GM18505 (cell line): ENCODE measurements around the gene ADCY1.

Experiments used
- ATAC-seq: cut with Tn5 transposase; IDR thresholded peaks from one replicate; pipeline ENCODE4 v1.9.1; 2021; ENCODE audit not compliant: unreplicated experiment
- POLR2A ChIP-seq: IDR thresholded peaks from 4 replicates; pipeline ENCODE4 v1.6.1; 2011; ENCODE audit warnings: borderline replicate concordance; ENCODE audit not compliant: insufficient read depth, insufficient read length; ENCODE audit errors: extremely low read depth

Gene ADCY1

DNA sequence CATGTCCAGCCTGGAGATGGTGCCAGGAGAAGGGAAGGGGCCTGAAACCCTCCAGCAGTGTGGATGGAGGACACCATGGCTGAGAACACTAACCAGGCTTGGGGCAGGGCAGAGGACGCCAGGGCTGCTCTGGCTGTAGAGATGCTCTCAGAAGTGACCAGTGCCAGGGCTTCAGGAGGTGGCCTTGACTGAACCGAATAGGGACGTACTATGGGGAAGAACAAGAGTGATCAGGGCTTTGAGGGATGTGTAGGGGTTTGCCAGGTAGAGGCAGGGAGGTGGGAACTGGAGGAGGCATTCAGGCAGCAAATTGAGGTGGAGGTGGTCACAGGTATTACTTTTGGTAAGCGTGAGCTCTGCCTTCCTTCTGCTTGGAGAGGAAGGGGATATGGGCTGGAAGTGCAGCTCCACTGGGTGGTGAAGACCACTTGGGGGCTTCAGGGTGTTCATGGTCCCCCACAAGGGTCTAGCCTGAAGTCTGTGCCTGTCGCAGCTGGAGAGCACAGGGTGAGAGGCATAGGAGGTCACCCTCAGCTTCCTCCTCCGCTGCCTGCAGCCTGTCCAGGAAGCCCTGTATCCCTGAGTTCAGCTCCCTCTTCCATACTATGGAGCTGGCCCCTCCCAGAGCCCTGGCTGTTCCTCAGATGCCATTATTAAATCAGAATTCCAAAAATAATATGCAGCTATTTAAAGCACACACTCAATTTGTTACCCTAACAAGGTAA lies 27.8 kb downstream of the ADCY1 start:
- no peak for ATAC-seq
- no peak for TF ChIP-seq POLR2A

DNA sequence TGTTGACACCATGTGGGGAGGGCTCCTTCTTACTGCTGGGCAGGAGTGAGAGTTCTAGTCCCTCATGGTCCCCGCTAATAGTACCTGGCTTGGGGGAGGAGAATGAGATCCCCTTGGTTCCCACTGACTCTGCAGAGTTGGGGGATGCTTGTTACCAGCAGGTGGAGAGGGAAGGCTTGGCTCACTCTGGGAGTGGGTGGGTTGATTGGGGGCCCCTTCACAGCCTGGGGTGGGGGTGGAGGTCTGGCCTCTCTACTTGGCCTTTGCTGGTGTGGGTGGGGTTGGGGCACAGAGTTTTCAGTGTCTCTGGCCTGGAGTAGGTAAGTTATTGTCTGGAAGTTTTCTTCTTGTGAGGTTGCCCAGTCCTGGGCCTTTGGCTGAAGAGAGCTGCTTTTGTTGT lies 31.9 kb downstream of the ADCY1 start:
- no peak for ATAC-seq
- TF ChIP-seq POLR2A = no peak

- no peak for ATAC-seq
- no peak for TF ChIP-seq POLR2A
Measured at GRCh38 chr7:45606931-45607330, 32.8 kb downstream of the ADCY1 start.

- ATAC-seq = no peak
- TF ChIP-seq POLR2A = no peak
Measured at GRCh38 chr7:45609180-45609579, 35.0 kb downstream of the ADCY1 start.

DNA sequence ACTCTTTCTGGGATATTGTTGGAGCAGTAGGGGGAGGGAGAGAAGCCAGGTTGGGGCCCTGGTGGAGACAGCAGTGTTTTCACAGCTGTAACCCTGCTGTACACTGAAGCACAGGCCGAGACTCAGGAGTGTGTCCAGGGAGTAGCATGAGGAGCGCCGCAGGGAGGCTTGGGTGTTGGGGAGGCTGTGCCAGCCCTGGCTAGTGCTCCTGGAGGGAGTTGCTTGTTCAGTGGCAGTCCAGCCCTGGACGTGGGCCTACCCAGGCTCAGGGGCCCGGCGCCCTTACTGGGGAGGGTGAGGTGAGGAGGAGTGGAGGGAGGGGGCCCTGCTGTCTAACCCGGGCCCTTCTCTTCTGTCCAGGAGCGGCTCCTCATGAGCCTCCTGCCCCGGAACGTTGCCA lies 35.9 kb downstream of the ADCY1 start:
- no peak for TF ChIP-seq POLR2A
- no peak for ATAC-seq

- TF ChIP-seq POLR2A = no peak
- no peak for ATAC-seq
Measured at GRCh38 chr7:45610660-45611299, 36.6 kb downstream of the ADCY1 start.

DNA sequence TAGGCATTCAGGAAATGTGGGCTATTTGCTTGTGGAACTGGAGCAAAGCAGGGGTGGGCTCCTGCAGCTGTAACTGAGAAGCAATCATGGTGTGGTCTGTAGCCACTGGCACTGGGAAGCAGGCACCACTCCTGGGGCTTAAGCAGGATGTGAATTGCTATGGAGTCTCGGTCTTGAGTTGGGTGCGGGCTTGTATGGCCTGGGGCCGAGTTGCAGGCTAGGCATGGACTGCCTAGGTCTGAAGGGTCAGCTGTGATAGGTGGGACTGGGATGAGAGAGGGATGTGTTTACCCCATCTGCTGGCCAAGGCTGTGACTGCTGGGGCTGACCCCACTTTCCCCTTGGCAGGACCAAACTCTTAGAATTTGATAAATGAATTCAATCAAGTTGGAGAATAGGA lies 43.0 kb downstream of the ADCY1 start:
- ATAC-seq = no peak
- no peak for TF ChIP-seq POLR2A

- ATAC-seq = no peak
- no peak for TF ChIP-seq POLR2A
Measured at GRCh38 chr7:45622058-45622457, 47.9 kb downstream of the ADCY1 start.

DNA sequence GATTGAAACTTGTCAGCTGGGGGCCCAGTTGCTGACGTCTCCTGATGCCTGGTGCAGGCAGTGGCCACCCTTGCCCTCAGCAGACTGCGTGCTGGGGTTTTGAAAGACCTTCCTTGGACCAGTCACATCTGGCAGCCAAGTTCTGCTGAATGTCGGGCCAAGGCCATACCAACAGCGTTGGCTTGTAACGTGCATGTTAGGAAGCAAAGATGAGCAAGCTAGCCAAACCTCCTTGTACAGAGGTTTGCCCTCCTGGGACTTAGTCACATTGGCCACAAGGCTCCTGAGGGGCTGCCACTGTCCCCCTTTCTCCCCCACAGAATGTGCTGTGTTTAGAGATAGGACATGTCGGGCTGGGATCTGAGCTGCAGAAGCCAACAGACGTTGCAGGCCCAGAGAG lies 49.0 kb downstream of the ADCY1 start:
- ATAC-seq = no peak
- TF ChIP-seq POLR2A = no peak

DNA sequence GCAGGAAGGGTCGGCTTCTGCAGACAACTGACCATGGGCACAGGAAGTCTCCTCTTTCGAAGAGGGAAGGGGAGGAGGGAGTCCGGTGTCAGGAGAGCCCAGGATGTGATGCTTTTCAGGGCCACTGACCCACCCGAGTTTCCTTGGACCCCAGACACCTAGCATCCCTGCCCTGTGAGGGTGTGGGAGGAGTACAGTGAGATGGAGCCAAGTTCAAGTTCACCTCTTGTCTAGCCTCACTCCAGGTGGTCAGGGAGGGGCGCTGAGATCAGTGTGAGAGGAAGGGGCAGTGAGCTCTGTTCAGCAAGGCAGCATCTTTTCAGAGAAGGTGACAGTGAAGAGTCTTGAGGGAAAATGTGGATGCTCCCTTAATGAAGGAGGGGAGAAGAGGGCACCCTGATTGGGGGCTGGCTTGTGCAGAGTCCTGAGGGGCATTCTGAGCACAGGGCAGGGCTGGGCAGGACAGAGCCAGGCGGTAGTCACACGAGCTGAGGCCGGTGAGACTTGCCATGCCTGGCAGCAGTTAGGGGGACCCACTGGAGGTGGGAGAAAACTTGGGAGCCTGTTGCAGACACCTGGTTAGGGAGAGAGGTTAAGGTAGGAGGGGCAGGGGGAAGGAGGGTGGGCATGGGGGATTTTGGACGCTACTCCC lies 49.7 kb downstream of the ADCY1 start:
- no peak for TF ChIP-seq POLR2A
- ATAC-seq = no peak

DNA sequence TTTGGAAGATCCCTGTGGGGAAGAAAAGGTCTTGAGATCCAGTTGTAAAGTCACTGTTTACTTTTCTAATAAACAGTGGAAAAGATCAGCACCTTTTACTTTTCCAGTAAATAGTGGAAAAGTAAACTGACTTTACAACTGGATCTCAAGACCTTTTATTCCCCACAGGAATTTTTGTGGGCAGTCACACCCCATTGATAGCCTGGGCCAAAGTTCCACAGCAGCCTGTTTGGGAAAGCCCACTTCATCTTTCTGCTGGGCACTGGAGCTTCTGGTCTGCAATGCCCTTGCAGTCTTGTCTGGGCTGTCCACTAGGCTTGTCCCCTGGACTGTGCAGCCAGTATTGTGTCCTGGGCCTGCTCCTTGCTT lies 50.2 kb downstream of the ADCY1 start:
- TF ChIP-seq POLR2A = no peak
- no peak for ATAC-seq

GRCh38 chr7:45625067-45625466 lies 50.9 kb downstream of the ADCY1 start:
- no peak for TF ChIP-seq POLR2A

GRCh38 chr7:45625714-45626440 lies 51.7 kb downstream of the ADCY1 start:
- TF ChIP-seq POLR2A = no peak
- ATAC-seq = no peak

More at GRCh38 chr7:45625067-45625466, 50.9 kb downstream of the ADCY1 start:
- no peak for ATAC-seq

GRCh38 chr7:45626441-45627430 lies 52.6 kb downstream of the ADCY1 start:
- no peak for ATAC-seq
- TF ChIP-seq POLR2A = no peak
